ENCODE measurements around the gene ADAMTS12.

Gene ADAMTS12

DNA sequence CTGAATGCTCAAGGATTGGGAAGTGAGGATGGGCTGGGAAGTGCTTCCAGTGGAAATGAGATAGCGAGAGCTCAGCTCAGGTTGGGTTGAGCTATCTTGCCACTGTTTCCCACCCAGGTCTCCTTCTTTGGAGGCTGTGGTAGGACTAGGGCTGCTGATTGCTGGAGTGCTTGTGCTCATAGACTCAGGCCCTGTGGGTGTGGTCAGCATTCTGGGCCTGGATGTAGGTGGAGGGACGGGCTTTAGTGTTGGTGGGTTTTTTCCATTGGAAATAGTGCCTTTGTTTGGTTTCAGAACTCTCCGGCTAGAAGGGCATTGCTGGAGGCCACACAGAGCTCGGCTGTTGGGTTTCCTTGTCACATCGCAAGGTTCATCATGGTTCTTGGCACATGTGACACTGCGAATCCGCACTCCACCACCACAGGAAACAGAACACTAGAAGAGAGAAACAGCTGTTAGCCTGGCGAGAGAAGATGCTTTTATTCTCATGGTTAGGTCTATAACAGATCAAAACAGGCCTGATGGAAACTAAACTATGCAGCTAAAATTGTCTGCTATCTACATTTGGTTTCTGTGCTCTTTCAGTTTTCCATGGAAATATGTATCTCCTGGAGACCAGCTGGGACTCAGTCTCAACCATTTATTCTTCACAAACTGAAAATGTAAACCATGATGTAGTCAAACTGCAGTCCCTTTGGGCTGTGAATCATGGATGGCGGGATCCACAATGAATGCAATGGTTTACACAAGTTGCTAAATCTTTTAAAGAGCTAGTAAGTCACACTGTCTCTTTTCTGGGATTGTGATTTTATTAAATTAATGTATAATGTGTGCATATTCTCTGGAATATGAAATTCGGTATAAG is 314.8 kb downstream of the ADAMTS12 start:
- TF ChIP-seq ZNF8 (CRISPR knock-in tag; IDR thresholded peaks at IDR 0.05) (no peak), GLIS3 (CRISPR knock-in tag; IDR thresholded peaks at IDR 0.05) (no peak)
- TF ChIP-seq, protein P1, sequence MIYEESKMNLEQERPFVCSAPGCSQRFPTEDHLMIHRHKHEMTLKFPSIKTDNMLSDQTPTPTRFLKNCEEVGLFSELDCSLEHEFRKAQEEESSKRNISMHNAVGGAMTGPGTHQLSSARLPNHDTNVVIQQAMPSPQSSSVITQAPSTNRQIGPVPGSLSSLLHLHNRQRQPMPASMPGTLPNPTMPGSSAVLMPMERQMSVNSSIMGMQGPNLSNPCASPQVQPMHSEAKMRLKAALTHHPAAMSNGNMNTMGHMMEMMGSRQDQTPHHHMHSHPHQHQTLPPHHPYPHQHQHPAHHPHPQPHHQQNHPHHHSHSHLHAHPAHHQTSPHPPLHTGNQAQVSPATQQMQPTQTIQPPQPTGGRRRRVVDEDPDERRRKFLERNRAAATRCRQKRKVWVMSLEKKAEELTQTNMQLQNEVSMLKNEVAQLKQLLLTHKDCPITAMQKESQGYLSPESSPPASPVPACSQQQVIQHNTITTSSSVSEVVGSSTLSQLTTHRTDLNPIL (CRISPR knock-in tag; IDR thresholded peaks at IDR 0.05; ENCODE audit: low read depth) = no peak
- no peak for ATAC-seq

DNA sequence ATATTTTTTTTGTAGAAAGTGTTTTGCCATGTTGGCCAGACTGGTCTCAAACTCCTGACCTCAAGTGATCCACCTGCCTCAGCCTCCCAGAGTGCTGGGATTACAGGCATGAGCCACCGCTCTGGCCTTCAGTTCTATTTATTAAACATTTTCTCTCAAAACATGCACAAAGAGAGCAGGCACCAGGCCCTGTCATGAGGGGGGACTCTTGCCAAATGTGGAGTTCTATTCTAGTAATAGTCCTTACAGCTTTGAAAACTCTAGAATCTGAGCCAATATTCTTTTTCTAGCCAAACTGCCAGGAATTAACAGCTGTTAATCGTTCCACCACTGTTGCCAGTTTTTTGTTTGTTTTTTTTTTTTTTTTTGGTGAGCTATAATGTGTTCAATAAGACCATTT is 326.5 kb downstream of the ADAMTS12 start:
- no peak for ATAC-seq
- TF ChIP-seq CSRNP3 (CRISPR knock-in tag; IDR thresholded peaks at IDR 0.05) = no peak
- TF ChIP-seq RARB (CRISPR knock-in tag; IDR thresholded peaks at IDR 0.05) = no peak
- TF ChIP-seq PPARA (CRISPR knock-in tag; IDR thresholded peaks at IDR 0.05; ENCODE audit: borderline replicate concordance) = no peak

DNA sequence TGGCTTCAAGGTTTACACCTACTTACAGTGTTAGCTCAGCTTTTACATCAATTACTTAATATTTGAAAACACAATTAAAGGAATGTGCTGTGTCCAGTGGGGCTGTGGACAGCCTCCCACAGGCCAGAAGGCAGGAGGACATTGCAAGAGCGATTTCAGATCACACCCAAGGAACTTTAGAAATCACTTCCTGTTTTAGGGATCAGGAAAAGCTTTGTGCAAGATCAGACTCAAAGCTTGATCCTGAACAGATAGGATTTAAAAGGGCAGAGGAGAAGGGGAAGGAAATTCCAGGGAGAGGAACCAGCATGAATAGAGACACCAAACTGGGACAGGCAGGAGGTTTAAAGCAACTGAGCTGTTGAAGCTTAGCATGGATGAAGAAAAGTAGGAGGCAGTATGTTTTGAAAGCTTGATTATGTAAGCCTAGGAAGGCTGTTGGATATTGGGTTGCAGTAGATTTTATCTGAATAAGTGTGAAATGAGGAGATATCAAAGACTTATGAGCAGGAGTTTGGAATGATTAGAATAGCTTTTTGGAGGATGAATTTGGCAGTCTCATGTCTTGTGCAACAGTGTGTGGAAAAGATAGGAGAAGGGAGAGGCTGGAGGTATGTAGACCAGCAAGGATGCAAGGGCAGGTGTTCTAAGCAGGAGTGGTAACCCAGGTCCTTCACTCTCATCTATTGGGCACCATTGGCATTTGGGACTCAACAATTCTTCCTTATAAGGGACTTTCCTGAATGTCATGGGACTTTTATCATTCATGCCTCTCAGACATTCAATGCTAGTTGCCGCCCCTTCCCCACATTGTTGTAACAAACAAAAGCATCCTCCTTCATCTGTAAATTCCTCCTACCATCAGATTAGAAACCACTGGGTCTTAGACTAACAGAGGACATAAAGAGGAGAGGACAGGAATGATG is 327.5 kb downstream of the ADAMTS12 start:
- TF ChIP-seq, protein P1 (CRISPR knock-in tag; IDR thresholded peaks at IDR 0.05; ENCODE audit: low read depth) = no peak
- no peak for TF ChIP-seq TSHZ2 (CRISPR knock-in tag; IDR thresholded peaks at IDR 0.05)
- TF ChIP-seq GLIS3 (CRISPR knock-in tag; IDR thresholded peaks at IDR 0.05) = no peak
- no peak for TF ChIP-seq ZNF565 (CRISPR knock-in tag; conservative IDR thresholded peaks at IDR 0.05; ENCODE audit: low read depth)
- no peak for TF ChIP-seq CSRNP3 (CRISPR knock-in tag; IDR thresholded peaks at IDR 0.05)
- TF ChIP-seq RARB (CRISPR knock-in tag; IDR thresholded peaks at IDR 0.05) = no peak
- no peak for TF ChIP-seq ARNTL (CRISPR knock-in tag; IDR thresholded peaks at IDR 0.05; ENCODE audit: borderline replicate concordance, low read depth)
- no peak for TF ChIP-seq ZFP3 (CRISPR knock-in tag; IDR thresholded peaks at IDR 0.05)
- TF ChIP-seq BACH2 (CRISPR knock-in tag; IDR thresholded peaks at IDR 0.05; ENCODE audit: borderline replicate concordance) = no peak
- TF ChIP-seq POU6F1 (CRISPR knock-in tag; IDR thresholded peaks at IDR 0.05; ENCODE audit: borderline replicate concordance, low read depth) = no peak
- TF ChIP-seq, protein P2, sequence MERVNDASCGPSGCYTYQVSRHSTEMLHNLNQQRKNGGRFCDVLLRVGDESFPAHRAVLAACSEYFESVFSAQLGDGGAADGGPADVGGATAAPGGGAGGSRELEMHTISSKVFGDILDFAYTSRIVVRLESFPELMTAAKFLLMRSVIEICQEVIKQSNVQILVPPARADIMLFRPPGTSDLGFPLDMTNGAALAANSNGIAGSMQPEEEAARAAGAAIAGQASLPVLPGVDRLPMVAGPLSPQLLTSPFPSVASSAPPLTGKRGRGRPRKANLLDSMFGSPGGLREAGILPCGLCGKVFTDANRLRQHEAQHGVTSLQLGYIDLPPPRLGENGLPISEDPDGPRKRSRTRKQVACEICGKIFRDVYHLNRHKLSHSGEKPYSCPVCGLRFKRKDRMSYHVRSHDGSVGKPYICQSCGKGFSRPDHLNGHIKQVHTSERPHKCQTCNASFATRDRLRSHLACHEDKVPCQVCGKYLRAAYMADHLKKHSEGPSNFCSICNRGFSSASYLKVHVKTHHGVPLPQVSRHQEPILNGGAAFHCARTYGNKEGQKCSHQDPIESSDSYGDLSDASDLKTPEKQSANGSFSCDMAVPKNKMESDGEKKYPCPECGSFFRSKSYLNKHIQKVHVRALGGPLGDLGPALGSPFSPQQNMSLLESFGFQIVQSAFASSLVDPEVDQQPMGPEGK (CRISPR knock-in tag; IDR thresholded peaks at IDR 0.05; ENCODE audit: borderline replicate concordance) = no peak

More for the DNA sequence above, 327.5 kb downstream of the ADAMTS12 start:
- no peak for ATAC-seq

Measured in SK-N-SH treated with all-trans-retinoic acid at 6 μM for 48 hours (cell line).